Testis (tissue), 2 donors: Measurements from ENCODE around the gene KDM5B.

Experiments
- CTCF ChIP-seq, 3 experiments: fragments of 450-650 bp in 2 of 3; fragments of 200-600 bp in 1 of 3; sonication (generic) in 1 of 3; IDR thresholded peaks; one replicate each; pipeline ENCODE4 v1.5.1; 2016 to 2019; ENCODE audit warnings: antibody characterized with exemption in 3 of 3, mild to moderate bottlenecking in 2 of 3, moderate library complexity in 1 of 3
- POLR2A ChIP-seq: fragments of 450-650 bp; IDR thresholded peaks from one replicate; pipeline ENCODE4 v1.6.1; 2017; ENCODE audit warnings: antibody characterized with exemption, mild to moderate bottlenecking, moderate library complexity

DNA sequence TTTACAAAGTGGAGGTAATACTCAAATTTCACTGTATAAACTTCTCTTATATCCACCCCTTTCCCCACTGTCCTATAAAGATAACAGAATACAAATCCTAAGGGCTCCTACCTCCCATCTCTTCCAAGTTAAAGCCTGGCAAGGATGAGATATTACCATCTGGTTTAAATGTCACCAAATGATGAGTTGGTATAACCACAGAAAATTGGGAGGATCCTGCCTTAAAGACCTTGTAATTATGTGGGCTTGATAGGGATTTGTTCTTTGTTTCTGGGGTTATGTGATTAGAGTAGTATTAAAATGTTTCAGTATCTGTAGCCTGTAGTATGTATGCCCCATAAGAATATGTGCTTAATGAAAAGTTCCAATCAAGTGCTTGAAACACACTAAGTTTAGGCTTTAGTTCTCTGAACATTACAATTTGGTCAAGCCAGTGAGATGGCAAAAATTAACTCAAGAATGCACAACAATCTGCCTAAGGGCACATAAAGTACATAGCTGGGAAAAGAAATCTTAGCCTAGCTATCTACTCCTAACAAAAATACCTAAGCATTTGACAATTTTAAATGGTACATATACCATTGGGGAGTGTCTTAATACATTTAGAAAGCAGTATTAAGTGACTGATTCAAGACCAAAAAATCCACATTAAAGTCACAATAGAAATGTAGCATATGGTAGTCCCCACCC, 14.0 kb downstream of the KDM5B start:
- no peak for TF ChIP-seq CTCF (IDR thresholded peaks at IDR 0.05)
- no peak for TF ChIP-seq POLR2A
